IMR-90 (cell line): ENCODE results near the gene DDX6. TPM values are rescaled to one million over a fixed set of nuclear protein-coding genes. Genes with fewer than 3 reads are reported as not detected.

Source experiments
- ATAC-seq: fragments of 200-7000 bp; cut with Tn5 transposase; 2 replicates; pipeline ENCODE4 v1.9.1; 2020; ENCODE audit warnings: low read depth, mild to moderate bottlenecking, moderate library complexity
- BruUV-seq: library from RNA; stranded (reverse); fragments of 400-500 nt; replicated peaks from 2 replicates; lab custom pipeline; 2021; lab: Mats Ljungman, UMichigan
- CTCF ChIA-PET: fragments of 300-600 bp; formaldehyde crosslinking; extraction: SDS; loops from one replicate; lab custom pipeline; 2021; ENCODE audit warnings: antibody characterized with exemption; lab: Yijun Ruan, JAX
- POLR2A ChIA-PET: fragments of 300-600 bp; sonication (Branson Sonifier 250); formaldehyde crosslinking; loops from one replicate; lab custom pipeline; 2022; ENCODE audit warnings: antibody characterized with exemption; ENCODE audit not compliant: unreplicated experiment; lab: Charles Lee
- DNase-seq: peaks from one replicate; pipeline ENCODE4 v3.0.0; 2013
- H2AFZ ChIP-seq: replicated peaks from 2 replicates; pipeline ENCODE3; 2013; ENCODE audit warnings: low read length, mild to moderate bottlenecking; ENCODE audit not compliant: poor library complexity
- H2AK5ac ChIP-seq: 2 replicates; pipeline ENCODE4 v1.6.1; 2013; ENCODE audit warnings: low read depth, low read length, inconsistent platforms
- H2AK9ac ChIP-seq: replicated peaks from 2 replicates; pipeline ENCODE3; 2013; ENCODE audit warnings: mild to moderate bottlenecking, low read depth, low read length, moderate library complexity; ENCODE audit not compliant: poor library complexity
- H2BK120ac ChIP-seq: 2 replicates; pipeline ENCODE4 v1.6.1; 2013; ENCODE audit warnings: low read depth, low read length, inconsistent platforms
- H2BK15ac ChIP-seq: 3 replicates; pipeline ENCODE4 v1.6.1; 2013; ENCODE audit warnings: low read depth, low read length, inconsistent platforms
- H2BK20ac ChIP-seq: 2 replicates; pipeline ENCODE4 v1.6.1; 2013; ENCODE audit warnings: low read depth, mild to moderate bottlenecking, inconsistent platforms, low read length, moderate library complexity
- H2BK5ac ChIP-seq: 2 replicates; pipeline ENCODE4 v1.6.1; 2013; ENCODE audit warnings: mild to moderate bottlenecking, low read depth, low read length, inconsistent platforms; ENCODE audit not compliant: poor library complexity, severe bottlenecking
- H3K14ac ChIP-seq: replicated peaks from 2 replicates; pipeline ENCODE4 v1.6.1; 2013; ENCODE audit warnings: low read depth, low read length, inconsistent platforms
- H3K18ac ChIP-seq: 2 replicates; pipeline ENCODE4 v1.6.1; 2013; ENCODE audit warnings: low read depth, low read length, control low read depth
- H3K23ac ChIP-seq: 2 replicates; pipeline ENCODE4 v1.6.1; 2013; ENCODE audit warnings: low read depth, low read length, inconsistent platforms
- H3K27ac ChIP-seq: 2 replicates; pipeline ENCODE4 v1.5.1; 2013; ENCODE audit warnings: mild to moderate bottlenecking, control low read depth, low read length; ENCODE audit not compliant: insufficient read depth
- H3K27me3 ChIP-seq: 2 replicates; pipeline ENCODE4 v1.6.1; 2013; ENCODE audit warnings: low read length; ENCODE audit not compliant: control insufficient read depth, insufficient read depth
- H3K36me3 ChIP-seq: 2 replicates; pipeline ENCODE4 v1.6.1; 2013; ENCODE audit warnings: low read length, mixed read lengths; ENCODE audit not compliant: control insufficient read depth, insufficient read depth
- H3K4ac ChIP-seq: 2 replicates; pipeline ENCODE4 v1.6.1; 2013; ENCODE audit warnings: low read depth, low read length, inconsistent platforms
- H3K4me1 ChIP-seq: 2 replicates; pipeline ENCODE4 v1.6.1; 2013; ENCODE audit warnings: low read length, mixed read lengths; ENCODE audit not compliant: control insufficient read depth, insufficient read depth
- H3K4me2 ChIP-seq: 2 replicates; pipeline ENCODE4 v1.6.1; 2013; ENCODE audit warnings: low read depth, mild to moderate bottlenecking, control low read depth, low read length, moderate library complexity
- H3K4me3 ChIP-seq: 2 replicates; pipeline ENCODE4 v1.5.1; 2013; ENCODE audit warnings: low read depth, mild to moderate bottlenecking, control low read depth, low read length, moderate library complexity; ENCODE audit not compliant: insufficient read depth
- H3K56ac ChIP-seq: 2 replicates; pipeline ENCODE4 v1.6.1; 2013; ENCODE audit warnings: low read length, inconsistent platforms; ENCODE audit not compliant: insufficient read depth; ENCODE audit errors: extremely low read depth
- H3K79me1 ChIP-seq, 2 experiments: 2 replicates each; pipeline ENCODE4 v1.6.1; 2013; ENCODE audit warnings: low read length in 2 of 2, inconsistent platforms in 1 of 2, low read depth in 1 of 2
- H3K9ac ChIP-seq: 2 replicates; pipeline ENCODE4 v1.6.1; 2013; ENCODE audit warnings: low read depth, low read length, control low read depth
- H3K9me1 ChIP-seq: 2 replicates; pipeline ENCODE4 v1.6.1; 2013; ENCODE audit warnings: low read length, inconsistent platforms; ENCODE audit not compliant: insufficient read depth
- H3K9me3 ChIP-seq: 2 replicates; pipeline ENCODE4 v1.6.1; 2013; ENCODE audit warnings: low read length; ENCODE audit not compliant: control insufficient read depth, insufficient read depth
- H4K20me1 ChIP-seq: 2 replicates; pipeline ENCODE4 v1.6.1; 2013; ENCODE audit warnings: low read length, inconsistent platforms; ENCODE audit not compliant: insufficient read depth
- H4K5ac ChIP-seq: 2 replicates; pipeline ENCODE4 v1.6.1; 2013; ENCODE audit warnings: mild to moderate bottlenecking, low read depth, low read length, control low read depth
- H4K8ac ChIP-seq, 2 experiments: 2 replicates each; pipeline ENCODE4 v1.6.1; 2013; ENCODE audit warnings: low read depth in 2 of 2, low read length in 2 of 2, control low read depth in 1 of 2, inconsistent platforms in 1 of 2
- H4K91ac ChIP-seq: 2 replicates; pipeline ENCODE4 v1.6.1; 2013; ENCODE audit warnings: low read depth, low read length, inconsistent platforms; ENCODE audit not compliant: insufficient read depth
- BHLHE40 ChIP-seq: fragments of 150-350 bp; IDR thresholded peaks from 2 replicates; pipeline ENCODE4 v1.6.1; 2016; ENCODE audit warnings: mild to moderate bottlenecking, low read depth, low read length
- CEBPB ChIP-seq: IDR thresholded peaks from 2 replicates; pipeline ENCODE4 v1.6.1; 2012; ENCODE audit warnings: low read depth, low read length, improper control_type of control experiment
- CHD1 ChIP-seq: IDR thresholded peaks from 2 replicates; pipeline ENCODE4 v1.6.1; 2012; ENCODE audit warnings: low read depth, low read length, improper control_type of control experiment
- FOS ChIP-seq: fragments of 150-350 bp; IDR thresholded peaks from 2 replicates; pipeline ENCODE4 v1.6.1; 2016; ENCODE audit warnings: low read depth, low read length
- MAFK ChIP-seq: IDR thresholded peaks from 2 replicates; pipeline ENCODE4 v1.6.1; 2012; ENCODE audit warnings: low read depth, low read length, improper control_type of control experiment
- MAZ ChIP-seq: IDR thresholded peaks from 2 replicates; pipeline ENCODE4 v1.6.1; 2012; ENCODE audit warnings: low read depth, mild to moderate bottlenecking, low read length, improper control_type of control experiment, moderate library complexity, borderline replicate concordance
- MXI1 ChIP-seq: IDR thresholded peaks from 2 replicates; pipeline ENCODE4 v1.6.1; 2012; ENCODE audit warnings: low read depth, mild to moderate bottlenecking, low read length, moderate library complexity, borderline replicate concordance
- NFE2L2 ChIP-seq: fragments of 150-350 bp; IDR thresholded peaks from 2 replicates; pipeline ENCODE4 v1.6.1; 2016; ENCODE audit warnings: low read depth, mild to moderate bottlenecking, low read length
- POLR2A ChIP-seq: IDR thresholded peaks from 2 replicates; pipeline ENCODE4 v1.6.1; 2012; ENCODE audit warnings: mild to moderate bottlenecking, low read depth, low read length
- RAD21 ChIP-seq: IDR thresholded peaks from 2 replicates; pipeline ENCODE4 v1.6.1; 2012; ENCODE audit warnings: low read length, improper control_type of control experiment
- RCOR1 ChIP-seq: IDR thresholded peaks from 2 replicates; pipeline ENCODE4 v1.6.1; 2012; ENCODE audit warnings: mild to moderate bottlenecking, low read length, improper control_type of control experiment; ENCODE audit not compliant: insufficient replicate concordance
- RFX5 ChIP-seq: IDR thresholded peaks from 2 replicates; pipeline ENCODE4 v1.8.0; 2012; ENCODE audit warnings: low read depth, mild to moderate bottlenecking, low read length, moderate library complexity
- SMC3 ChIP-seq: fragments of 150-350 bp; IDR thresholded peaks from 2 replicates; pipeline ENCODE4 v1.6.1; 2016; ENCODE audit warnings: low read depth, mild to moderate bottlenecking, antibody characterized with exemption, low read length, moderate library complexity
- WGBS, 2 experiments: methylation state at CpG; one replicate each; pipeline versions ENCODE4 v1.1.5 to v1.1.7; 2013; ENCODE audit warnings: missing lambda C conversion rate in 2 of 2; ENCODE audit not compliant: insufficient read length in 1 of 2; ENCODE audit errors: extremely low coverage in 2 of 2; 5-methylcytosine and 5-hydroxymethylcytosine counted together
- dilution Hi-C: fragments of 300-500 bp; cut with HindIII; formaldehyde crosslinking; loops from one replicate; pipeline ENCODE4 v1.14.3; 2018; ENCODE audit warnings: low sequenced_read_pairs; ENCODE audit not compliant: unreplicated experiment
- in situ Hi-C: fragments of 300-500 bp; cut with MboI; formaldehyde crosslinking; loops from 3 replicates; pipeline ENCODE4 v1.14.3; 2019; ENCODE audit warnings: low sequenced_read_pairs, inconsistent platforms, mixed read lengths
- intact Hi-C: fragments of 100-400 bp; cut with micrococcal nuclease; formaldehyde crosslinking; loops from 2 replicates; pipeline ENCODE4 v1.10.0; 2022
- polyA plus RNA-seq, 3 experiments: library from polyadenylated mRNA; depleted of rRNA; stranded (reverse); fragments of >200 nt; gene quantifications; 2 replicates each; pipeline ENCODE4 v1.2.3, GENCODE V29; 2012; ENCODE audit warnings: low replicate concordance in 1 of 3
- total RNA-seq: library from RNA; depleted of rRNA; stranded (reverse); fragments of >200 nt; gene quantifications from 2 replicates; pipeline ENCODE4 v1.2.3, GENCODE V29; 2012
- TF ChIP-seq, protein P1 (sequence below): fragments of 150-350 bp; IDR thresholded peaks from 2 replicates; pipeline ENCODE4 v1.6.1; 2016; ENCODE audit warnings: low read depth, mild to moderate bottlenecking, low read length, moderate library complexity, borderline replicate concordance
- TF ChIP-seq, protein P2 (sequence below): conservative IDR thresholded peaks from 2 replicates; pipeline ENCODE4 v1.5.1; 2012; ENCODE audit warnings: mild to moderate bottlenecking, low read depth, low read length, improper control_type of control experiment
- TF ChIP-seq, protein P3 (sequence below): fragments of 150-350 bp; IDR thresholded peaks from 2 replicates; pipeline ENCODE4 v1.6.1; 2017; ENCODE audit warnings: mild to moderate bottlenecking, antibody characterized with exemption, low read length, low read depth

DDX6 gene
- total and polyA plus RNA-seq, 2 of the 4 experiments (the other 2 are of a cell fraction) = 19.2 to 197 TPM

DNA sequence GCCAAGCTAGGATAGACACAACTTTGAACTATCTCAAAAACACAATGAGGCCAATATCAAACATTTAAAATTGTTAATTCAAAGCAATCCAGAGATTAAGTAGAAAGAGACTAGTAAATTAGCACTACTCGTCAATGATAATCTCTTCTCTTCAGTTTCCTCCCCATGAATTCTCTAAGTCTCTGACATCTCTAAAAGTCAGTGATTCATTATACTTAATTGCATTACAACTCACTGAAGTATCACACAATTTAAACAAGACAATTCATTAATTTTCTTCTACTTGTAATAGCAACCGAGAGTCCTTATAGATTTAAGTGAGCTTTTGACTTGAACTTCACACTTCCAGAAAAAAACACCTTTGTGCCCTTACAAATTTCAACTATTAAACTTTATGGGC is 4.3 kb downstream of the DDX6 start:
- Histone ChIP-seq H3K4me1 (peaks cover 3% of the 10 kb centered on the region), H3K9ac (no peak overlapping the region), H3K9me3 (no peaks in the 10 kb centered on the region), H2AFZ (no peak overlapping the region), H4K20me1 (peaks cover 81% of the 10 kb centered on the region), H2BK20ac (no peak overlapping the region), H4K8ac (no peak overlapping the region), H3K4me2 (no peak overlapping the region; the same call in 1 of the 2 replicates), H3K27ac (no peak overlapping the region), H3K36me3 (peaks cover 29% of the 10 kb centered on the region), H2AK5ac (no peak overlapping the region), H4K5ac (no peak overlapping the region), H3K79me1 (peaks cover 6 to 25% of the 10 kb centered on the region in 2 experiments; a peak in 3 of 4 replicates), H4K91ac (no peak overlapping the region), H3K27me3 (no peaks in the 10 kb centered on the region), H2BK5ac (no peak overlapping the region), H3K4me3 (no peak overlapping the region), H3K23ac (no peak overlapping the region), H2BK120ac (no peak overlapping the region), H3K56ac (no peak overlapping the region), H3K4ac (no peak overlapping the region), H2BK15ac (no peak overlapping the region), H3K18ac (no peak overlapping the region), H3K14ac (no peak overlapping the region), H2AK9ac (no peak overlapping the region), H3K9me1 (peaks cover 7% of the 10 kb centered on the region; the same call in 1 of the 2 replicates)
- POLR2A ChIA-PET = no interaction called here
- DNase-seq (no peak), ATAC-seq (no peak)
- intact Hi-C loops (no loop called here), in situ Hi-C loops (no loop called here), dilution Hi-C loops (no loop called here)
- no TSS peak for BruUV-seq
- CTCF ChIA-PET = no interaction called here
- no peak for TF ChIP-seq RFX5
- no peak for TF ChIP-seq MAFK
- TF ChIP-seq, protein P1, sequence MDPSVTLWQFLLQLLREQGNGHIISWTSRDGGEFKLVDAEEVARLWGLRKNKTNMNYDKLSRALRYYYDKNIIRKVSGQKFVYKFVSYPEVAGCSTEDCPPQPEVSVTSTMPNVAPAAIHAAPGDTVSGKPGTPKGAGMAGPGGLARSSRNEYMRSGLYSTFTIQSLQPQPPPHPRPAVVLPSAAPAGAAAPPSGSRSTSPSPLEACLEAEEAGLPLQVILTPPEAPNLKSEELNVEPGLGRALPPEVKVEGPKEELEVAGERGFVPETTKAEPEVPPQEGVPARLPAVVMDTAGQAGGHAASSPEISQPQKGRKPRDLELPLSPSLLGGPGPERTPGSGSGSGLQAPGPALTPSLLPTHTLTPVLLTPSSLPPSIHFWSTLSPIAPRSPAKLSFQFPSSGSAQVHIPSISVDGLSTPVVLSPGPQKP = no peak
- no peak for TF ChIP-seq MAZ
- TF ChIP-seq, protein P2, sequence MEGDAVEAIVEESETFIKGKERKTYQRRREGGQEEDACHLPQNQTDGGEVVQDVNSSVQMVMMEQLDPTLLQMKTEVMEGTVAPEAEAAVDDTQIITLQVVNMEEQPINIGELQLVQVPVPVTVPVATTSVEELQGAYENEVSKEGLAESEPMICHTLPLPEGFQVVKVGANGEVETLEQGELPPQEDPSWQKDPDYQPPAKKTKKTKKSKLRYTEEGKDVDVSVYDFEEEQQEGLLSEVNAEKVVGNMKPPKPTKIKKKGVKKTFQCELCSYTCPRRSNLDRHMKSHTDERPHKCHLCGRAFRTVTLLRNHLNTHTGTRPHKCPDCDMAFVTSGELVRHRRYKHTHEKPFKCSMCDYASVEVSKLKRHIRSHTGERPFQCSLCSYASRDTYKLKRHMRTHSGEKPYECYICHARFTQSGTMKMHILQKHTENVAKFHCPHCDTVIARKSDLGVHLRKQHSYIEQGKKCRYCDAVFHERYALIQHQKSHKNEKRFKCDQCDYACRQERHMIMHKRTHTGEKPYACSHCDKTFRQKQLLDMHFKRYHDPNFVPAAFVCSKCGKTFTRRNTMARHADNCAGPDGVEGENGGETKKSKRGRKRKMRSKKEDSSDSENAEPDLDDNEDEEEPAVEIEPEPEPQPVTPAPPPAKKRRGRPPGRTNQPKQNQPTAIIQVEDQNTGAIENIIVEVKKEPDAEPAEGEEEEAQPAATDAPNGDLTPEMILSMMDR = no peak
- TF ChIP-seq BHLHE40 = no peak
- no peak for TF ChIP-seq MXI1
- no peak for TF ChIP-seq SMC3
- TF ChIP-seq RAD21 = no peak
- no peak for TF ChIP-seq CHD1
- no peak for TF ChIP-seq FOS
- TF ChIP-seq, protein P3, sequence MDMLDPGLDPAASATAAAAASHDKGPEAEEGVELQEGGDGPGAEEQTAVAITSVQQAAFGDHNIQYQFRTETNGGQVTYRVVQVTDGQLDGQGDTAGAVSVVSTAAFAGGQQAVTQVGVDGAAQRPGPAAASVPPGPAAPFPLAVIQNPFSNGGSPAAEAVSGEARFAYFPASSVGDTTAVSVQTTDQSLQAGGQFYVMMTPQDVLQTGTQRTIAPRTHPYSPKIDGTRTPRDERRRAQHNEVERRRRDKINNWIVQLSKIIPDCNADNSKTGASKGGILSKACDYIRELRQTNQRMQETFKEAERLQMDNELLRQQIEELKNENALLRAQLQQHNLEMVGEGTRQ = no peak
- TF ChIP-seq POLR2A = no peak
- no peak for TF ChIP-seq RCOR1
- no peak for TF ChIP-seq NFE2L2
- no peak for TF ChIP-seq CEBPB
- WGBS, 2 experiments = no CpG with 5 or more reads among the region's 2 CpGs
